SIG-M5 treated with dmso at 0.1 percent for 504 hours (cell line): ENCODE measurements around the gene GPR143.
"Not testable (repeated sequence)": the region's sequence is repeated elsewhere in the genome, so short reads cannot be mapped to it uniquely, and the experiment has no call there.

ENCODE experiments used
- DNase-seq: peaks from one replicate; lab custom pipeline; 2025; ENCODE audit not compliant: unreplicated experiment; lab: John Stamatoyannopoulos, UW

GPR143 gene

DNA sequence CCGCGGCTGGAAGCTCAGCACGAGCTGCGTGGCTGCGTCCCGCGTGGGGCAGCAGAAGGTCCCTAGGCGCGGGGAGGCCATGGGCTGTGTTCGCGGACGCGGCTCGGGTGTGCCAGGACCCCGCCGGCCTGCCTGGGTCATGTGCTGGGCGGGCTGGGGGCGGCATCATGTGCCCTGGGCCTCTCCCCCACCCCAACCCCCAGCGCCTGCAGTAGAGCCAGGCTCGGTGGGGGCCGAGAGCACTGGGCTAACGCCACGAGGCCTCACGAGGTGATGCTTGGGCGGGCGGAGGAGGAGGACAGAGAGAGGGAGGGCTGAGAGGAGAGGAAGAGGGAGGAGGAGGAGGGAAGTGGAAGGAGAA, at the start of gene GPR143:
Gene GPR143, minus strand, starts transcription at position 111 of the 361 bp plus-strand sequence. Its CDS starts 30 bp downstream, at position 81.
- DNase-seq, result no peak

DNA sequence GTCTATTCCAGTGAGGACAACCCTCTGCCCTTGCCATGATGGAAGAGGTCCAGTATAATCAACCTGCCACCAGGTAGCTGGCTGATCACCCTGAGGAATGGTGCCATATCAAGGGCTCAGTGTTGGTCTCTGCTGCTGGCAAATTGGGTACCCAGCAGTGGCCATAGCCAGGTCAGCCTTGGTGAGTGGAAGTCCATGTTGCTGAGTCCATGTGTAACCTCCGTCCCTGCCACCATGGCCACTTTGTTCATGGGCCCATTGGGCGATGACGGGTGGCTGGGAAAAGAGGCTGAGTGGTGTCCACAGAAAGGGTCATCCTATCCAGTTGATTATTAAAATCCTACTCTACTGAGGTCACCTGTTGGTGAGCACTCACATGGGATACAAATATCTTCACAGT, 45.4 kb upstream of the GPR143 start:
- DNase-seq, result not testable (repeated sequence)

DNA sequence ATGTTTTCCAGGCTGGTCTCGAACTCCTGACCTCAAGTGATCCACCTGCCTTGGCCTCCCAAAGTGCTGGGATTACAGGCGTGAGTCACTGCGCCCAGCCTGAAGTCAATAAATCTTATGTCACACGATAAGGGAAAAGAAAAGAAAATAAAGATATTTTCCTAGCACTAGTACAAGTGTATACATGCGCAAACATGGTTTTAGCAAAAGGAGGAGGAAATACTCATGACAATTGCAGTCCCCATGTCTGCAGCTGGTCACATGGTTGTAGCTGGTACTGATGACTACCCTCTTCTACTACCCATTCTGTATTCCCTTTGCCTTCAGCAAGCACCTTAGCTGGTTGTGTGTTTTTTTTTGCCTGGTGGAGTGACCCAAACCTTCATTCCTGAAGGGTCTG, 44.2 kb upstream of the GPR143 start:
- not testable (repeated sequence) for DNase-seq

DNA sequence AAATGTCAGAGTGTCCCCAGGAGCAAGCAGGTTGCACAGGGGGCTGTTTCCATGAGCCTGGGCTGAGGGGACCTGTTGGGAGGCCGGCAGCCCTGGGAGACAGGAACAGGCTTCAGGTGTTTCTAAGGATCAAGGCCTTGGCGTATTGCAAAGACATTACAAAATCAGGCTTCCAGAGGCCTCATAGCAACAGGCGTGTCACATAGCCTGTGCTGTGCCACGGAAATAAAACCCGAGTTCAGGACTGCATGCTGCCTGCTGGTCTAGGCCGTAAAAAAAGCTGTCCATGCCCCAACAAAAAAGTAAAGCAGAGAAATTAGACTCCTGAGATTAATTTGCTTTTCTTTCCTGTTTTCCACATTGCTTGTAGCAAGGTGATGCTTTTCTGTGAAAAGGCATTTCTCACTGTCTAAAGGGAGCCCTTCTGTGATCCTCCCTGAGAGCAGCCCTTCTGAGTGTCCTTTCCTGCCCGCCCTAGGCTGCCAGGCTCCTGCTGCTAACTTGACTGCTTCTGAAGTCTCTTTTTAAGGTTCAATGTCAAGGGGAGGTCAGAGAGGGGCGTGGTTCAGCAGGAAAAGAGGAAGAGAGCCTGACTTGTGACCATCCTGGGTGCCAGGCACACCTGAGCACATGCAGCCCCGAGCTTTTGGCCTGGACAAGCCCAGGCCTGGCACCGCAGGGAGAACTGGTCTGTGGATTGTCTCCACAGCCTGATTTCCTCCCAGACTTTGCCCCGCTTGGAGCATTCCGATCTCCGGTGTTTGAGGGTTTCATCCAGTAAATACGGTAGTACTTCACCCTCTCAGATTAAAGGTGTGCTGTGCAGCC, 41.9 kb upstream of the GPR143 start:
- DNase-seq, result no peak

DNA sequence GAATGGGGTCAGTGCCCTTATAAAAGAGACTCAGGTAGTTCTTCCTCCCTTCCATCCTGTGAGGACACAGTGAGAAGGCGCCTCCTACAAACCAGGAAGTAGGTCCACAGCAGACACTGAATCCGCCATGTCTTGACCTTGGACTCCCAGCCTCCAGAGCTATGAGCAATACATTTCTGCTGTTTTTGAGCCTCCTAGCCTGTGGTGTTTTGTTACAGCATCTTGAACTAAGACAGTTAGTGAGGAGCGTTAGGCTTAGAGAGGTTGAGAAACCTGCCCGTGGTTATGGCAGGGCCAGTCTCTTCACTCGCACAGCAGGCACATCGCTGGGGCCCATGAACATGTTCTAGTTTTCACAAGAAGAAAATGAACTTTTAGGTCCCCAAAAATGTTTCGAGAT, 40.3 kb upstream of the GPR143 start:
- DNase-seq, result no peak

DNA sequence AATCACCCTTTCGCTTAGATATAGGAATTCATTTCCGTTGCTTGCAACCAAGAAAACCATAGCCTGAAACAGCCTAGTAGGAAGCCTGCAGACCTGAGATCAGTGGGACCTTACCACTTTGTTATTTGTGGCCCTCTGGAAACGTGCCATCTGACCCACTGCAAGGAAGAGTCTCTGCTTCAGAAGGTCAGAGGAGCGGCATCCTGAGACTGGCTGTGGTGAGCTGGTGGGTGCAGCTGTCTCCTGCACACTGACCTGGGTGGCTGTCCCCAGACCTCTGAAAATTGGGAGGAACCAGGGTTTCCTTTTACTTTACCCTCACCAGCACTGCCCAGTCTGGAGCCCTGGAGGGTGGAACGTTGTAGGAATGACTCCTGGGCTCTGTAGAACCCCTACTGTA, 38.8 kb upstream of the GPR143 start:
- no peak for DNase-seq

DNA sequence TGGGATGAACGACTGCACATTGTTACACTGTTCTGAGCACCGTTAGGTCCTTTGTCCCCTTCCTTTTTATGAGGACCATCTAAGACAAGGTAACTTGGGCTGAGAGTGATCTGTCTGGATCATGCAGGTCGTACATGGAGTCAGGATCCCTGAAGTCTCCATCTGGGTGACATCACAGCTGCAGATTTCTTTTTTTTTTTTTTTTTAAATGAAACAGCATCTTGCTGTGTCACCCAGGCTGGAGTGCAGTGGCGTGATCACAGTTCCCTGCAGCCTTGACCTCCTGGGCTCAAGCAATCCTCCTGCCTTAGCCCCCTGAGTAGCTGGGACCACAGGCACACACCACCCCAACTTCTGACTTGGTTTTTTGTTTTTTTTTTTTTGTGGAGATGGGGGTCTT, 37.1 kb upstream of the GPR143 start:
- no peak for DNase-seq

DNA sequence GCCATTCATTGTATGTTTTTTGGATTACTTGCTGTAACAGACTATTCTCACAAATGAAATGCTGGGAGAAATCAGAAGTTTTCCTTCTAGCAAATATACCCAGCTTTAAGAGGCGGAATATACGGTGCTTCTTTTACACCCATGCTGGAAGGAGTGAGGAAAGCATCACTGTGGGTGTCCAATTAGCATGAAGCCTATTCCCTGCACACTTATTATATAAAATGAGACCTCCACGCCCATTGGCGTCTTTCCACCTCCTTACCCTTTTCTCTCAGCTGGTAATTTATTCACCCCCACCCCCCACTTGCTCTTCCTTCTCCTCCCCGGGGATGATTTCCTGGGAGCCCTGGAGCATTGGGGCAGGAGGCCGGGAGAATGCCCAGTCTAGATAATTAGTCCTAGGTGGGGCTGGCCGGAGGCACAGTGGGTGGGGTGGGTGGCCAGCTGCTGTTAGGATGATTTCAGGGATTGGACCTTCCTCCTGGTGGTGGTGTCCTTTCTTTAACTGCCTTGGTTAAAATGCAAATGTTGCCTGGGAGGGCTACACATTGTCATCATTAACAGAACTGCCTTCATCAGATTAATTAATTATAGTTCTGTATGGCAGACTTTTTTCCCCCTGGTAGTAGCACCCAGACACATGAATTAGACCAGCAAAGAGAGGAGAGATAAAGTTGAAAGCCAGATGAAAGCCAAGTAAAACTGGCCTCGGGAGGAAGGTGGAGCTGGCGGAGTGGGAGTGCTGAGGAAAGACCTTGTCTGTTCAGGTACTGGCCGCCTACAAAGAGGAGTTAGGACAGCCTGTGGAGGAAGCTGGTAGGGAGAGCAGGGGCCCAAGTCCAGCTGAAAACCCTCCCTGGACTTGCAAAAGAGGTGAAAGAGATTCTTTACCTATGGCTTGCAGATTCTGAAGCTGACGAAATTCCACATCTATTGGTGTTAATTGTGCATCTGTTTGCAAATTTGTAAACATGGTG, 32.0 kb upstream of the GPR143 start:
- DNase-seq, result no peak

DNA sequence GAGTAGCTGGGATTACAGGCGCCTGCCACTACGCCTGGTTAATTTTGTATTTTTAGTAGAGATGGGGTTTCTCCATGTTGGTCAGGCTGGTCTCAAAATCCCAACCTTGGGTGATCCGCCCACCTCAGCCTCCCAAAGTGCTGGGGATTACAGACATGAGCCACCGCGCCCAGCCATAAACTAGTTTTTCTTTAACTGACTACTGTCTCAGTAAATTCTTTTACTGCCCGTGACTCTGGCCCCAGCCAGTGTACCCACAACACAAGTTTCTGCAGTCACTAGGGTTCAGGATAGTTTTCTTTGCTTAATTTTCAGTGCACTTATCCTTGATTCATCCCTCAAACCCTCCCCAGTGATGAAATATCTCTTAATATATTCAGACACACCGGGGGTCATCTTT, 28.8 kb upstream of the GPR143 start:
- no peak for DNase-seq

DNA sequence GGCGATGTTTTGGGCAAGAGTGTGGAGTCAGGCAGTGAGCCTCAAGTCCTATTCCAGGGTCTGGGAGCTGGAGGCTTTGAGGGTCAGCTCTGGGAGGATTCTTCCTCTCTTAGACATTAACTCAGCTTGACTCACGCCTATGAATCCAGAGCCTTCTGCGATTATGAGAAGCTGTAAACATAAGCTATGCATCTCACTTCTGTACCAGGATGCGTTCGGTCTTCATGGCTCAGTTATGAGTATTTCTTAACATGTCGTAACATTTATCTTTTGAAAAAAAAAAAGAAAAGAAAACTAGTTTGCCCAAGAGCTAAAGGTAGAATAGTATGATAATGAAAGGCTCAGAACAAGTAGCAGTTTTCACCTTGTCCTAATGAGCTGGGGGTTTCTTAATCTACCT, 25.2 kb upstream of the GPR143 start:
- no peak for DNase-seq

DNA sequence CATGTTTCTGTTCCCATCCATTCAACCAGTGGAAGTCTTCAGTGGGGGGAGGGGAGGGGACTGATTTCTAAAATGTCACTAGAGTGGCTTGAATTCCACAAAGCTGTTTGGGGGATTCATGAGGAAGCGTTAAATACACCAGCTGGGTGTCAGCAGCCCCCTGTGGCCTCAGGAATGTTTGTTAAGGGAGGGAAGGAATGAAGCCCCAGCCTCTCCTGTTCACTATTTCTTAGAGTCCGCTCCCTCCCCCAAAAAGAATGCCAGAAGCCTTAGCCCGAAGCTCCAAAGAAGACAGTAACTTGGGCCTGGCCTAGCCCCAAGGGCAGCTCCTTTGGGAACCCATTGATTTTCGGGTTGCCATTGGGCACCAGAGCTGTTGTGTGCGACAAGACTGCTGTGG, 23.9 kb upstream of the GPR143 start:
- no peak for DNase-seq

DNA sequence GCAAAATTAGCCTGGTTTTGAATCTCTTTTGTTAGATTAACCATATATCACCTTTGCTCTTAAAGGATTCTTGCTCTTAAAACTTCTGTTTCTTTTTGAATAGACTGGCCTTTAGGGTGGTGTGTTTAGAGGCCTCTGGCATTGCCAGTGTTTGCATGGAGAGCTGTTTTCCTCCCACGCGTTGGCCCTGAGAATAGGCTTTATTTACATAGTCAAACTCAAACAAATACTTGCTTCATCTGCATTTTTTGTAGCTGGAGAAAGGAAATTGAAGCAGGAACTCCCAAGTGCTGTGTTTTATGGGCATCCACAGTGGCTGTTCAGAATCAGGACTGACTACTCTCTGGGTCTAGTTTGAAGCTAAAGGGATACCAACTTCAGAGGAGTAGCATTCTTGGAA, 23.3 kb upstream of the GPR143 start:
- peak; percentile 20 for DNase-seq

DNA sequence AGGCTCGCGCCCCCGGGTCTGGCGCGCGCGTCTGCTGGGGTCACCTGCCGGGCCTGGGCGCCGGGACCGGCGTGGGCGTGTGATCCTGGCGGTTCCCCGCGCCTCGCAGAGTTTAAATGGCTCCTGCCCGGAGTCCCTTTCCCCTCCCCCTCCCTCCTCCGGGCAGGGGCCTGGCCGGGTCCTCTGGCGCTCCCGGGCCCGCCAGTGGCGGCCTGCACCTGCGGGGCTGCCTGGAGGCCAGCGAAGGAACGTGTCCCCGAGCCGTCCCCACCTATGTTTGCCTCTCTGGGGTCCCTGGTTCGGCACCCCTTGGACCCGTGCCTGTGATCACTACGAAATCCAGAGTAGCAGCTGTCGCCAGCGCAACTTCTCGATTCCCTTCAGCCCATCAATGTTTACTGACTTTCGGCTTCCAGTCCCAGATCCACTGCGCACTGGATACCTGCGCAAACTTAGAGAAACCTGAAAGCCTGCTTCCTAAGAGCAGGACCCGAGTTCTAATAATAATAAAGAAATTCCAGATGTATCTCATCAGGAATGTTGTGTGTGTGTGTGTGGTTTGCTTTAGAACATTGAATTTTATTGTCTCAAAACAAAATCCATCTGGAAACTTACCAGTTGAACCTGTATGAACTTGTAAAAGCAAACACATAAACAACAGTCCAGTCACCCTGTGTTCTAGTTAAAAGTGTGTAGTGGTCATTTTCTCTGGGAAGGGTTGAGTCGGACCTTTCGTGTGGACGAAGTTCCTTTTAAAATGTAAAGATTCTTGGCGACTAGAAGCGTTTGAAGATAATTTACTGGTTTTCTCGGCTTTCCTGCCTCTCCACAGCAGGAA, 21.4 kb upstream of the GPR143 start:
- DNase-seq, result no peak

DNA sequence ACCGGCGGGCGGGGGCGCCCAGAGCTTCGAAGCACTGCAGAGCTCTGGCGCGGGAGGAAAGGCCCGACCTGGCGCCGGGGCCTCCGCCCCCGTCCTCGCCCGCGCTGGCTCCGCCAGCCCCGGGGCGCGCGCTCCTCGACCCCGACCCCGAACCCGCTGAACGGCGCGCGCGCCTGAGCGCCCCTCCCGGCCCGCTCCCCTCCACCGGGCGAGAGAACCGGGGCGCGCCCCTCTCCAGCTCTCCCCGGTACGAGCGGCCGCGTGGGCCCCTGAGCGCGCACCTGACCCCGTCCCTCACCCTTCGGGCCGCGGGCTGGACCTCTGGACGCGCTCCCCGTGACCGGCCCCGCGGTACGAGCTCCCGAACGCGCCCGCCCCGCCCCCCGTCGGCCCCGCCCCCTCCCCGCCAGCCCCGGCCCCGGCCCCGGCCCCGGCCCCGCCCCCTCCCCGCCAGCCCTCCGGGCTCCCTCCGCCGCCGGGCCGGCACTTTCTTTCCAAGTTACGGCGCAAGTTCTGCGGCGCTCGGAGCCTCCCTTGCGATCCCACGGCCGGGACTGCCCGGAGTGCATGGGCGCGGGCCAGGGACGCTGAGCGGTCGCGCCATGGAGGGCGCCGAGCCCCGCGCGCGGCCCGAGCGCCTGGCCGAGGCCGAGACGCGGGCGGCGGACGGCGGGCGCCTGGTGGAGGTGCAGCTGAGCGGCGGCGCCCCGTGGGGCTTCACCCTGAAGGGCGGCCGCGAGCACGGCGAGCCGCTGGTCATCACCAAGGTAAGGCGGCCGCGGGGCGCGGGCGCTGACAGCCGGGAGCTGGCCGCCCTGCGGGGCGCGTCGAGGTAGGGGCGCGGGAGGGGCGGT, 20.5 kb upstream of the GPR143 start, which contains the start of gene SHROOM2:
Gene SHROOM2, plus strand, starts transcription at position 486 of the 854 bp plus-strand sequence. Its CDS starts 117 bp downstream, at position 603.
- DNase-seq, result no peak

DNA sequence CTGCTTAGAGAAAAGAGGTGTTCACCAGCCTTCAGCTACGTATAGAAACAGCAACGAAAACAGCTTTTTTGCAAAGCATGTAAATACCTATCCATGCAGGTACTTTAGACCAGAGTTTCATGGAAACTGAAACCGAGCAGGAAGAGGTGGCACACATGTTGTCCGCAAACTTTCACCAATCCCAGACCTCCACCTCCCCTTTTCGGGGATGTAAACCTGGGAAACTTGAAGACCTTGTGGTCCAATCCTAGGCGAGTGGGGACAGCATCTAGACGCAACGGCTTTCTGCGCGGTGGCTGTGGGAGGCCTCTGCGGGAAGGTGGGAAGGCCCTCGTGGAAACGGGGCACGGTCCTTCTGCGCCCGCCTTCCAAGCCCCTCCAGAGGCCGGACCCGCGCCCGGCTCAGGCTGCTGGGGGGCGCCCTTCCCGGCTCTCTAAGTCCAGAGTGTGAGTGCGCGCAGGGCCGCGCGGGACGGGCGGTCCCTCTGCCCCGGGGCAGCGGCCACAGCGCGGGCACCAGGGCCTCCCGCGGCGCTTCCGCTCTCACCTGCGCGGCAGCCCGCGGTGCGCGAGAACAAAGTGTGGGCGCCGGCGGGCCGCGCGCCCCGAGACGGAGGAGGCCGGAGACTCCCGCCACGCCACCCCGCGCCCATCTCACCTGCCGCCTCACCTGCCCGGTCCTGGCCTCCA, 19.8 kb upstream of the GPR143 start:
- no peak for DNase-seq

DNA sequence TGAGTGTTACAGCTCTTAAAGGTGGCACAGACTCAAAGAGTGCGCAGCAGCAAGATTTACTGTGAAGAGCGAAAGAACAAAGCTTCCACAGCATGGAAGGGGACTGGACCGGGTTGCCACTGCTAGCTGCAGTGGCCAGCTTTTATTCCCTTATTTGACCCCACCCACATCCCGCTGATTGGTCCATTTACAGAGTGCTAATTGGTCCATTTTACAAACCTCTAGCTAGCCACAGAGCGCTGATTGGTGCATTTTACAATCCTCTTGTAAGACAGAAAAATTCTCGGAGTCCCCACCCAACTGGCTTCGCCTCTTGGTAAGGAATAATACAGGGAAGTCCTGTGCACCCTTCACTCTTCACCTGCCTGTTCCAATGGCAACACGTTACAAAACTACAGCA, 18.7 kb upstream of the GPR143 start:
- DNase-seq, result no peak

DNA sequence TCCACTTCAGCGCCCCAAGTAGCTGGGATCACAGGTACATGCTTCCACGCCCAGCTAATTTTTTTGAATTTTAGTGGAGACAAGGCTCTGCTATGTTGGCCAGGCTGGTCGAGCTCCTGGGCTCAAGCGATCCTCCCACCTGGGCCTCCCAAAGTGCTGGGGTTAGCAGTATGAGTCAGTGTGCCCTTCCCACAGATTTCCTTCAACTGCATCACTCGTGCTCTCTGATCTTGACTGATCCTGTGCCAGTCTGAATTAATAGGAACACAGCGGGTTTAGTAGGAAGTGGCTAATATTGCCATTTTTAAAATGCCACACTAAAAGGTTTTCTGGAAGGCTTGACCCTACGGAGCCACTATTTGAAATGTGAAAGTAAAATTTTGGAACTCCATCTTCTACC, 16.3 kb upstream of the GPR143 start:
- DNase-seq, result no peak

DNA sequence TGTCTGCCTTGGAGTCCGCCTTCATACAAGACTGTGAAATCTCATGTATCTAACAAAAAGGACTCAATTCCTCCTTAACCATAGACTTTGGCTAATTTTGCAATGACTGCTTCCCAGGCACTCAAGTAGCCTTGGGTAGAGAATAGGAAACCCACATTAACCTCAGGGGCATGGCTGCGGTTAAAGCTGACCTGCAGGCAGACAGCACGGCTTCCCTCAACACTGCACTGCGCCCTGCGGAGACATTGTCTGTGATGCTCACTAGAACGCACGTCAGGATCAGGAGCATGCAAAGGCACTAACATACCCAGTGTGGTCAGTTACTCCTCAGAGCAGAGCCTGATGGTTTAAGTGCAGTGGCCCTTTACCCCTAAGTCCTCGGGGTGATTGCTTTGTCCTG, 10.3 kb upstream of the GPR143 start:
- DNase-seq, result no peak

DNA sequence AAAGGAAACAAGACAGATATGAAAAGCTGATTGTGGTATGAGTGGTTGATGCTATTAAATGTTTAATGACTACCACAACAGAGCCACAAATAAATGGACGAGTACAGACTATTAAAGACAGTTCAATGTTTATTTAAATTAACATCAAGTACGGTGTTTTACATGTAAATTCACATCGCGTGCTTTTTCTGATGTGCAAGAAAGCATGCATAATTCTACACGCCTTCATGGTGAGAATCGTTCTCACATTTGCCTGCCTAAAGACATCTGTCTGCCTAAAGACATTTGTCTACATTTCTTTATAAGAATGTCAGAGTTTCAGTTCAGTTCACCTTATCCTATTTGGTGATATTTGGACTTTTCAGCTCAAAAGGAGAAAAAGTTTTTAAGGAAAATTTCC, 7.3 kb upstream of the GPR143 start:
- DNase-seq, result no peak

DNA sequence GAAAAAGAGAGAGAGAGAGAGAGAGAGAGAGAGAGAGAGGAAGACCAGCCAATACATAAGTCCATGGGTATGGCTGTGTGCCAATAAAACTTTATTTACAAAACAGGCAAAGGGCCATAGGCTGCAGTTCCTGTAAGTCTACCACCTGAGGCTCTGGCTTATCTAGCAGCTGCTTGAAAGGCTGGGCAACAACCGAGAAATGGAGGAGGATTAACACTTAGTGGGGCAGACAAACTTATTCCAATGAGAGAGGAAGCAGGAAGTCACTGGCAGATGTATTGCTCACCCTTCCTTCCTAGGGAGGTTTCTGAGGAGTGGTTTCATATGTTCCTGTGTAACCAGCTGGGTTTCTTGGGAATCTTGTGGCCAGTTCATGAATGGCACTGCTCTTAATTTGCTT, 4.7 kb upstream of the GPR143 start:
- no peak for DNase-seq
